Uterus (tissue), 4 donors: ENCODE measurements around the gene OCA2. TPM values are rescaled to one million over a fixed set of nuclear protein-coding genes. Genes with fewer than 3 reads are reported as not detected.
"Not testable (repeated sequence)": the region's sequence is repeated elsewhere in the genome, so short reads cannot be mapped to it uniquely, and the experiment has no call there.

Experiments used
- DNase-seq, 2 donors: peaks; one replicate each; pipeline ENCODE4 v3.0.0-alpha.2; 2019 to 2020
- H3K27ac ChIP-seq, 2 donors: fragments of 200-600 bp; sonication (generic); 1 replicate in 1 of 2; 2 replicates in 1 of 2; pipeline ENCODE4 v1.5.1; 2016 to 2018
- H3K27me3 ChIP-seq, 2 donors: fragments of 200-600 bp; sonication (generic); one replicate each; pipeline ENCODE4 v1.5.1; 2018 to 2019; ENCODE audit warnings: control low read depth in 1 of 2
- H3K36me3 ChIP-seq, 2 donors: fragments of 200-600 bp; sonication (generic); one replicate each; pipeline ENCODE4 v1.5.1; 2019; ENCODE audit warnings: control low read depth in 1 of 2
- H3K4me1 ChIP-seq, 2 donors: fragments of 200-600 bp; sonication (generic); one replicate each; pipeline ENCODE4 v1.5.1; 2018 to 2019; ENCODE audit warnings: control low read depth in 1 of 2
- H3K4me3 ChIP-seq, 2 donors: fragments of 200-600 bp; sonication (generic); 1 replicate in 1 of 2; 2 replicates in 1 of 2; pipeline ENCODE4 v1.5.1; 2018 to 2019; ENCODE audit warnings: mild to moderate bottlenecking in 1 of 2
- H3K9me3 ChIP-seq, 2 donors: fragments of 200-600 bp; sonication (generic); one replicate each; pipeline ENCODE4 v1.5.1; 2019; ENCODE audit warnings: control low read depth in 1 of 2
- POLR2A ChIP-seq, 2 donors: fragments of 450-650 bp; IDR thresholded peaks; one replicate each; pipeline ENCODE4 v1.6.1; 2016; ENCODE audit warnings: antibody characterized with exemption in 2 of 2, mild to moderate bottlenecking in 1 of 2, moderate library complexity in 1 of 2
- intact Hi-C: fragments of 100-400 bp; cut with DNase I; formaldehyde crosslinking; loops from one replicate; pipeline ENCODE4 v1.15.1; 2023; ENCODE audit warnings: low total_unique reads
- total RNA-seq, 4 donors: library from RNA; depleted of rRNA in 3 of 4; stranded (reverse); fragments of >200 nt in 3 of 4; gene quantifications; one replicate each; pipeline versions ENCODE4 v1.1.0 to v1.2.4, GENCODE V29; 2014 to 2023
- TF ChIP-seq, protein P1 (sequence below), 4 experiments: fragments of 200-600 bp in 2 of 4; fragments of 450-650 bp in 2 of 4; sonication (generic) in 2 of 4; IDR thresholded peaks; one replicate each; pipeline ENCODE4 v1.5.1; 2016 to 2019; ENCODE audit warnings: antibody characterized with exemption in 4 of 4, mild to moderate bottlenecking in 2 of 4, moderate library complexity in 1 of 4
- donor health status: DM: yes; HTN: yes; CAD: no.

OCA2 gene
- total RNA-seq, 4 donors from 2014 or later = 0.55 to 4.6 TPM; not detected in 2

DNA sequence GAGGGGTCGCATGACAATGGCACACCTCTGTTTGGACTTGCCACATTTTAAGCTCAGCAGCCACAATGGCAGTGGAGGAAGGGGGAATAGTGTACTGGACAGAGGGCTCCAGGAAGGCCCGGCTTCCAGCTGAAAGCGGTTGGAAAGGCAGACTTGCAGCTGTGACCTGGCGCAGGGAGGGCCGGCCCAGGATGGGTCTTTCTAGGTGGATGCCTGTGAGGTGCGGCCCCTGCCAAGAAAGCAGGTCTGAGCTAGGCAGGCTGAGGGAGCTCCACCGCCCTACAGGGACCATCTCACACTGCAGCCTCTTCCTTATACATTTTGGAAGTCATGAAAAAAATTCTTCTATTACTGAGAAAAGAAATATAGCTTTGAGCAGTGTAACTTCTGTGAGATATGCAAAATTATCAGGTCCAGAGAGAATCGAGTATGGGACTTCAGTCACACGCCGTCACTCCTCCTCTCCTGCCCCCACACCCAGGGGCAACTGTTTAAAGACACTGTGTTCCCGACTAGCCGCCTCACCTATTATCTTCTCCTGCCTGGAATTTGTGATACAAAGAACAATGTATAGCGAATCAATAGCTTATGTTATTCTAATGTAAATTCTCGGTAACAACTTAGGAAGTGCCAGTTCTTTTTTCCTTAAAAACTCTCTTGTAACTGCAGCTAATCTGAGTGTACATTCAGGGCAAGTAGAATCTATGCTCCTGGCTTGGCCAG lies 331.0 kb downstream of the OCA2 start:
- TF ChIP-seq, protein P1, sequence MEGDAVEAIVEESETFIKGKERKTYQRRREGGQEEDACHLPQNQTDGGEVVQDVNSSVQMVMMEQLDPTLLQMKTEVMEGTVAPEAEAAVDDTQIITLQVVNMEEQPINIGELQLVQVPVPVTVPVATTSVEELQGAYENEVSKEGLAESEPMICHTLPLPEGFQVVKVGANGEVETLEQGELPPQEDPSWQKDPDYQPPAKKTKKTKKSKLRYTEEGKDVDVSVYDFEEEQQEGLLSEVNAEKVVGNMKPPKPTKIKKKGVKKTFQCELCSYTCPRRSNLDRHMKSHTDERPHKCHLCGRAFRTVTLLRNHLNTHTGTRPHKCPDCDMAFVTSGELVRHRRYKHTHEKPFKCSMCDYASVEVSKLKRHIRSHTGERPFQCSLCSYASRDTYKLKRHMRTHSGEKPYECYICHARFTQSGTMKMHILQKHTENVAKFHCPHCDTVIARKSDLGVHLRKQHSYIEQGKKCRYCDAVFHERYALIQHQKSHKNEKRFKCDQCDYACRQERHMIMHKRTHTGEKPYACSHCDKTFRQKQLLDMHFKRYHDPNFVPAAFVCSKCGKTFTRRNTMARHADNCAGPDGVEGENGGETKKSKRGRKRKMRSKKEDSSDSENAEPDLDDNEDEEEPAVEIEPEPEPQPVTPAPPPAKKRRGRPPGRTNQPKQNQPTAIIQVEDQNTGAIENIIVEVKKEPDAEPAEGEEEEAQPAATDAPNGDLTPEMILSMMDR (IDR thresholded peaks at IDR 0.05) = no peak
- TF ChIP-seq POLR2A (IDR thresholded peaks at IDR 0.05) = no peak
- Histone ChIP-seq H3K4me3 (no peak overlapping the region), H3K27ac (no peak overlapping the region), H3K4me1 (no peaks in the 10 kb centered on the region), H3K36me3 (no peaks in the 10 kb centered on the region), H3K9me3 (no peaks in the 10 kb centered on the region), H3K27me3 (no peaks in the 10 kb centered on the region)
- no peak for DNase-seq
- intact Hi-C loops = no loop called here

DNA sequence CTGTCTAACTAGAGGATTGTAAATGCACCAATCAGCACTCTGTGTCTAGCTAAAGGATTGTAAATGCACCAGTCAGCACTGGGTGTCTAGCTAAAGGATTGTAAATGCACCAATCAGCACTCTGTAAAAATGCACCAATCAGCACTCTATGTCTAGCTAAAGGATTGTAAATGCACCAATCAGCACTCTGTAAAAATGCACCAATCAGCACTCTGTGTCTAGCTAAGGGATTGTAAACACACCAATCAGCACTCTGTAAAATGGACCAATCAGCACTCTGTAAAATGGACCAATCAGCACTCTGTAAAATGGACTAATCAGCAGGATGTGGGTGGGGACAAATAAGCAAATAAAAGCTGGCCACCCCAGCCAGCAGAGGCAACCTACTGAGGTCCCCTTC lies 331.7 kb downstream of the OCA2 start:
- DNase-seq, H3K9me3 ChIP-seq, H3K27me3 ChIP-seq, H3K4me1 ChIP-seq, H3K27ac ChIP-seq, H3K4me3 ChIP-seq, H3K36me3 ChIP-seq, intact Hi-C loops: not testable (repeated sequence)

DNA sequence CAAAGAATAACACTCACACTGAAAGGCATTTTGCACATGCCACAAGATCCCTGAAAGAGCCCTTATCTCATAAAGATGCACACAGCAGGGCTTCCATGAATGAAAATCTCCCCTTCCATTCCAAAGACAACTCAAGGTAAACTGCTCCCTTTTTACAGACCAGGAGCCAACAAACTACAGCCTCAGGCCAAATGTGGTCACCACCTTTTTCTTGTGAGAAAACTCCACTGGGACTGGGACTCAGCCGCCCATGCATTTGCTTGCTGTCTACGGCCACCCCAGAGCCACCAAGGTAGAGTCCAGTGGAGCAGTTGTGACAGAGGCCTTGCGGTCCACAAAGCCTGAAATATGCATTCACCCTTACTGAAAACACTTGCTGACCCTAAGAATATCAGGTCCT lies 334.8 kb downstream of the OCA2 start:
- no peaks in the 10 kb centered on the region for H3K4me1 ChIP-seq
- H3K27ac ChIP-seq = no peak overlapping the region
- intact Hi-C loops = no loop called here
- no peak overlapping the region for H3K4me3 ChIP-seq
- TF ChIP-seq, protein P1 (IDR thresholded peaks at IDR 0.05) = no peak
- TF ChIP-seq POLR2A (IDR thresholded peaks at IDR 0.05) = no peak
- no peaks in the 10 kb centered on the region for H3K9me3 ChIP-seq
- no peak for DNase-seq
- H3K27me3 ChIP-seq = no peaks in the 10 kb centered on the region
- no peaks in the 10 kb centered on the region for H3K36me3 ChIP-seq

DNA sequence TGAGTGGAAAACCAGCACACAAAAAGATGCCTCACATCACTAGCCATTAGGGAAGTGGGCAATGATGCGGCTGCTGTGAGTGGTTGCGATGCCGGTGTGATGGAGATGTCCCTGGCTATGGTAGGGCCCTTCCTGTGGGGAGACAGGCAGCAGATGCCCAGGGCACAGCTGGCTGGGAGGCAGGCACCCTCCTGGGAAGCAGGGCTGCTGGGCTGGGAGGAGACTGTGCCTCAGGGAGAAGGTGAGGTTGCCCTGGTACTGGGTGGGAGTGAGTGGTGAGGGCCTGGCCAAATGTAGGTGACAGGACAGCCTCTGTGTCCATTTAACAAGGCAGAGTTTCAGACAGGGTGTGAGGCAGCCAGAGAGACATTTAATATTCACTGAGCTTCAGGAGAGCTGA lies 335.6 kb downstream of the OCA2 start:
- Histone ChIP-seq H3K27ac (no peak overlapping the region), H3K4me1 (no peaks in the 10 kb centered on the region), H3K36me3 (no peaks in the 10 kb centered on the region), H3K27me3 (no peaks in the 10 kb centered on the region), H3K9me3 (no peaks in the 10 kb centered on the region), H3K4me3 (no peak overlapping the region)
- DNase-seq = no peak
- intact Hi-C loops = no loop called here
- TF ChIP-seq, protein P1 (IDR thresholded peaks at IDR 0.05) = no peak
- no peak for TF ChIP-seq POLR2A (IDR thresholded peaks at IDR 0.05)

DNA sequence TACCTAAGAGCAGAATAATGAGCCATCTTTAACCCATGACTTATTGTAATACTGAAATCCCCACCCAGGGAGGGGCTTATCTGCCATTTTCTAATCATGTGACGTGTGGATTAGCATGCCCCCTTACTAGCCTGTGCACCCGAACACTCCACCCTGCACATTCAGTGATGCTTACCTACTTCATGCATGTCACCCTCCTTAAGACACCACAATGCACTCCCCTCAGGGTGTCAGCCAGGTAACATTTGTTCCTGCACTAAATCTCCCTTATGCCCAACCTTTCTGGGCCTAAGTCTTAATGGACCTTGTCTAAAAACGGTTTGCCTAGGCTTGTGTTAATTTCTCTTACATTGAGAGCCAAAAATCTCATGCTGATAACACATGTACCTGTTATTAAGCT lies 336.6 kb downstream of the OCA2 start:
- Histone ChIP-seq H3K4me3 (no peak overlapping the region), H3K27ac (no peak overlapping the region), H3K36me3 (no peaks in the 10 kb centered on the region), H3K27me3 (no peaks in the 10 kb centered on the region), H3K4me1 (no peaks in the 10 kb centered on the region), H3K9me3 (no peaks in the 10 kb centered on the region)
- no peak for DNase-seq
- intact Hi-C loops = no loop called here
- TF ChIP-seq, protein P1 (IDR thresholded peaks at IDR 0.05) = no peak
- TF ChIP-seq POLR2A (IDR thresholded peaks at IDR 0.05) = no peak

DNA sequence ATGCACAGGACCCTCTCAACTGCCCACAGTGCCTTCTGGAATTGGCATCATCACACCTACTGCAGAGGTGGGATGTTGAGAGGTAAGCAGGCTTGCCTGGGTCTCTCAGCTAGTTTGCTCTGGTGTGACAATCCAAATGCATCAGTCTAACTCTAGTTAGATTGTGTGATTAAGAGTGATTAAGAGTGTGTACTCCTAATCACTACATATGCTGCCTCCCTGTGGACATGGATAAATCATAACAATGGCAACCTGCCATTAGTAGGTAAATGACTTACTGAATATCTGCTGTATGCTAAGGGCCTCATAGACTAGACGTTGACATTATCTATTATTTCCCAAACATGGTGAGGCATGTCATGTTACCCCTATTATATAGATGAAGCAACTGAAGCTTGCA lies 342.1 kb downstream of the OCA2 start:
- intact Hi-C loops = no loop called here
- Histone ChIP-seq H3K36me3 (no peaks in the 10 kb centered on the region), H3K27ac (no peak overlapping the region), H3K9me3 (no peaks in the 10 kb centered on the region), H3K27me3 (no peaks in the 10 kb centered on the region), H3K4me1 (no peaks in the 10 kb centered on the region), H3K4me3 (no peak overlapping the region)
- DNase-seq = no peak
- TF ChIP-seq, protein P1 (IDR thresholded peaks at IDR 0.05) = no peak
- TF ChIP-seq POLR2A (IDR thresholded peaks at IDR 0.05) = no peak
